Smooth muscle cell of the brain vasculature (primary cell): Measurements from ENCODE around the gene RGMB.
A peak's percentile ranks its signal among the peaks of the same experiment; 100 is the strongest.
"Not testable (repeated sequence)": the region's sequence is repeated elsewhere in the genome, so short reads cannot be mapped to it uniquely, and the experiment has no call there.

Experiments used
- DNase-seq: peaks from one replicate; pipeline ENCODE4 v3.0.0-alpha.2; 2012; ENCODE audit warnings: low read depth, low spot score

RGMB gene, protein sequence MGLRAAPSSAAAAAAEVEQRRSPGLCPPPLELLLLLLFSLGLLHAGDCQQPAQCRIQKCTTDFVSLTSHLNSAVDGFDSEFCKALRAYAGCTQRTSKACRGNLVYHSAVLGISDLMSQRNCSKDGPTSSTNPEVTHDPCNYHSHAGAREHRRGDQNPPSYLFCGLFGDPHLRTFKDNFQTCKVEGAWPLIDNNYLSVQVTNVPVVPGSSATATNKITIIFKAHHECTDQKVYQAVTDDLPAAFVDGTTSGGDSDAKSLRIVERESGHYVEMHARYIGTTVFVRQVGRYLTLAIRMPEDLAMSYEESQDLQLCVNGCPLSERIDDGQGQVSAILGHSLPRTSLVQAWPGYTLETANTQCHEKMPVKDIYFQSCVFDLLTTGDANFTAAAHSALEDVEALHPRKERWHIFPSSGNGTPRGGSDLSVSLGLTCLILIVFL

GRCh38 chr5:98773464-98774191 lies at the start of gene RGMB:
Gene RGMB (plus strand): TSS chr5:98773663. CDS start chr5:98774071, 408 bp downstream.
- peak; percentile 98 for DNase-seq

DNA sequence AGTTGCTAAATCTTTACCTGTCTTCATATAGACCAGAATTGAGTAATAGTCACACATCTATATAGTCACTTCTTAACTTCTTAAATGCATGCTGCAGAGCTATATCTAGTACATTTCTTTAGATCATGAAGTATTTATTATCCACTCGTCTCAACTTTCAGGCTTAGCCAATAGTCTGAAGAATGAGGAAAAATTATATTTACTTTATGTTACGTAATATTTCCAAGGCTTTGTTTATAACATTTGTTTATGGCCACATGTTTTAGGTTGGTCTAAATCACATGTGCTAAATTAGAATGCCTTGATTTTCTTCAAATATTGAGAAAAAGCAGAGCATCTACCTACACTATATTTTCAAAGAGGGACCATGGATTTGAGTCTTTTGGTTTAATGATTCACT lies 47.2 kb upstream of the RGMB start:
- DNase-seq, result no peak

GRCh38 chr5:98727686-98728085 lies 45.8 kb upstream of the RGMB start:
- no peak for DNase-seq

- DNase-seq, result no peak
Observed at GRCh38 chr5:98734646-98735045, 38.8 kb upstream of the RGMB start.

DNA sequence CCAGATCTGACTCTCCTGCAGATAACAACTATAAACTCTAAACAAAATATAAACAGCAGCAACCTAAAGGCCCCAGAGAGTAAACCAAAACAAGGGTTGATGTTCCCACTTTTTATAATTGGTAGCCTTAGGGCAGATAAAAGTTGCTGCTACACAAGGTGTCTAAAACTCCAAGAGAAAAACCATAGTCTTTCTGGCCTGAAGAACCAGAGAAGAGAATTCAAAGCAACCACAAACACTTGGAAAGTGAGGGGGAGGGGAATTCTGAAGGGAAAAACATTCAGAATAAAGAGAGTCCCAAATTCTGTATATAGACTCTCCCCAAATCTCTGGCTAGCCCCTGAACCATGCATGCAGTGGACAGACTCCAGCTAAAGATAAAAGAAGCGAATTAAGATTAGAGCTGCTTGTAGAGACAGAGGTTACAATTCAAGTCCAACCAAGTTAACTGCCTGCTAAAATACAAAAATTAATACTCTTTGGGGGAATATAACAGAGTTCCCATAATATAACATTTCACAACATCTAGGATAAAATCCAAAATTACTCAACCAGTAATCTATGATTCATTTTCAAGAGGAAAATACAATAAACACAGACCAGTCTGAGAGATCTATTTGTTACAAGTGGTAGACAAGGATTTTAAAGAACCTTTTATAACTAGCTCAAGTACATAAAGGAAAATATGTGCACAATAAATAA lies 37.5 kb upstream of the RGMB start:
- DNase-seq, result no peak

- no peak for DNase-seq
Observed at GRCh38 chr5:98736753-98737152, 36.7 kb upstream of the RGMB start.

- DNase-seq, result not testable (repeated sequence)
Observed at GRCh38 chr5:98737441-98737840, 36.0 kb upstream of the RGMB start.

DNA sequence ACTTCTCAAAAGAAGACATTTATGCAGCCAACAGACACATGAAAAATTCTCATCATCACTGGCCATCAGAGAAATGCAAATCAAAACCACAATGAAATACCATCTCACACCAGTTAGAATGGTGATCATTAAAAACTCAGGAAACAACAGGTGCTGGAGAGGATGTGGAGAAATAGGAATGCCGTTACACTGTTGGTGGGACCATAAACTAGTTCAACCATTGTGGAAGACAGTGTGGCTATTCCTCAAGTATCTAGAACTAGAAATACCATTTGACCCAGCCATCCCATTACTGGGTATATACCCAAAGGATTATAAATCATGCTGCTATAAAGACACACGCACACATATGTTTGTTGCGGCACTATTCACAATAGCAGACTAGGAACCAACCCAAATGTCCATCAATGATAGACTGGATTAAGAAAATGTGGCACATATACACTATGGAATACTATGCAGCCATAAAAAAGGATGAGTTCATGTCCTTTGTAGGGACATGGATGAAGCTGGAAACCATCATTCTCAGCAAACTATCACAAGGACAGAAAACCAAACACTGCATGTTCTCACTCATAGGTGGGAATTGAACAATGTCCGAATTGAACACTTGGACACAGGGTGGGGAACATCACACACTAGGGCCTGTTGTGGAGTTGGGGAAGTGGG lies 34.8 kb upstream of the RGMB start:
- DNase-seq, result not testable (repeated sequence)

GRCh38 chr5:98741926-98742325 lies 31.5 kb upstream of the RGMB start:
- DNase-seq, result no peak

- DNase-seq, result no peak
Observed at GRCh38 chr5:98742396-98743073, 30.9 kb upstream of the RGMB start.

GRCh38 chr5:98748259-98748658 lies 25.2 kb upstream of the RGMB start:
- not testable (repeated sequence) for DNase-seq

DNA sequence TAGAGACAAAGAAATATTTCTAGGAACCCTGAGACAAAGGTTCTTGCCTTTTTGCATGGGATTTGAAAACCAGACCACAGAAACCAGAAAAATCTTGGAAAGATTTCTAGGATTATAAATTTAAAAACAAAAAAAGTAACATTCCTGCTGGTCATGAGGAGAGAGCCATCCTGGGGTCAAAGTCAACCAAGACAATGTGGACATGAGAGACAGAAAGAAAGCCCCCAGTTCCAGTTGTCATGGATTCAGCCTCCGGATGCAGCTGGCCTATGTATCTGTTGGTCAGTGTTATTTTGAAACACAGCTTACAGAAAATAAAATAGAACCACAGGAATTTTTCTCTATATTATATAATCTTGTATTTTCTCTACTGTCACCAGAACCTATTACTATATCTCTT lies 24.4 kb upstream of the RGMB start:
- DNase-seq, result no peak

GRCh38 chr5:98750693-98751092 lies 22.8 kb upstream of the RGMB start:
- no peak for DNase-seq

DNA sequence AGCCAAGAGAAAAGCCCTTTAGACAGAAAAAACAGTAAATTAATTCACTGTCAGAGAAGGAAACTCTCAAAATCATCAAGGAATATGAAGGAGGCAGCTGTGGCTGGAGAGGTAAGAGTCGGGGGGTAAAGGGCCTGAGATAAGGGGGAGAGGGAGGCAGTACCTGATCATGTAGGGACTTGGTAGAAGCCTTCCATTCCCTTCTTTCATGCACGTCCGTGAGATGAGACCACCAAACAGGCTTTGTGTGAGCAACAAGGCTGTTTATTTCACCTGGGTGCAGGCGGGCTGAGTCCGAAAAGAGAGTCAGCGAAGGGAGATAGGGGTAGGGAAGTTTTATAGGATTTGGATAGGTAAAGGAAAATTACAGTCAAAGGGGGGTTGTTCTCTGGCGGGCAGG lies 21.1 kb upstream of the RGMB start:
- not testable (repeated sequence) for DNase-seq

- DNase-seq, result not testable (repeated sequence)
Observed at GRCh38 chr5:98752801-98753200, 20.7 kb upstream of the RGMB start.

DNA sequence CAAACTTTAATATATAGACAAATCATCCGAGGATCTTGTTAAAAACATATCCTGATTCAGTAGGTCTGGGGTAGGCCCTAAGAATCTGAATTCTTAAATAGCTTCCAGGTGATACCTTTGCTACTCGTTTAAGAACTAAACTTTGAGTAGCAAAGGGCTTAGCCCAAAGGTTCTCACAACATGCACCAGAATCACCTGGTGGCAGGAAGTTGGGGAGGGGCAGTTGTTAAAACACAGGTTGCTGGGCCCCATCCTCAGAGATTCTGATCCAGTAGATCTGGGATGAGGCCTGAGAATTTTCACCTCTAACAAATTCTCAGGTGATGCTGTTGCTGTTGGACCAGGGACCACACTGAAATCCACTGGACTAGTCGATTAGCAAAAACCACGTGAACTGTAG lies 20.0 kb upstream of the RGMB start:
- DNase-seq, result no peak

- peak; percentile 61 for DNase-seq
Observed at GRCh38 chr5:98755406-98755805, 18.1 kb upstream of the RGMB start.

DNA sequence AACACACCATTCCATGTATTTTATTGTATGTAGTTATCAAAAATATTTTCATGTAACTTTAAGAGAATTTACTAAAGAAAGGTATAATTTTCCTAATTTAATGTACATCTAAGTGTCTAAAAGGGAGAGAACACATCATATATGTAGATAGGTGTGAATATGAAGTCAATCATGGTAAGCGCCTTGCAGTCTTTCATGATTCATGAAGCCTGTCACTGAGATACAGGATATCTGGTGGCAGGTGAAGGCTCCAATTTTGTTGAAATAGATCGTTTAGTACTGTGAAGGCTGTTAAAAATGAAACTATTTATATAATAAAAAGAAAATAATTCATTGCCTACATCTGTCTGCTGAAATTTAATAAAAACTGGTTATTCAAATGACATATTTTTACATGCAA lies 15.5 kb upstream of the RGMB start:
- DNase-seq, result no peak

DNA sequence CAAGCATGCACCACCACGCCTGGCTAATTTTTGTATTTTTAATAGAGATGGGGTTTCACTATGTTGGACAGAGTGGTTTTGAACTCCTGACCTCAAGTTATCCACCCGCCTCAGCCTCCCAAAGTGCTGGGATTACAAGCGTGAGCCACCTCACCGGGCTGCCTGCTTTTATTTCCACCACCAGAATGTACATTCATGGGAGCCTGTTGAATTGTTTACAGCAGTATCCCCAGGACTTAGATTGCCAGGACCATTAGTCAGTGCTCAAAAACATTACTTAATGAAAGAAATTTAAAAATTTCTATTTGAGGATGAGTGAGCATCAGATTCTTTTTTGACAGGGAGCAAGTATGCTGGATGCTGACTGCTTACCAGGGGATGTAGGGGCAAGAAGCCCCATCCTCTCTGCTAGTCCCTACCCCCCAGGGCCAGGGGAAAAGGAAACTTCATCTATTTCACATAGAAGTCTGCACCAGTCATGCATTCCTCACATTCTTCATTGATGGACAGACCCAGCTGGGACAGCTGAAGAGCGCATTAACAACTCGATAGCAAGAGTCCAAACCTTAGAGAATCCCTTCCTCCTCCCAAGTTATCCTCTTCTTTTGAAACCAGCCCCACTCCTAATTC lies 10.3 kb upstream of the RGMB start:
- DNase-seq, result peak; percentile 40

DNA sequence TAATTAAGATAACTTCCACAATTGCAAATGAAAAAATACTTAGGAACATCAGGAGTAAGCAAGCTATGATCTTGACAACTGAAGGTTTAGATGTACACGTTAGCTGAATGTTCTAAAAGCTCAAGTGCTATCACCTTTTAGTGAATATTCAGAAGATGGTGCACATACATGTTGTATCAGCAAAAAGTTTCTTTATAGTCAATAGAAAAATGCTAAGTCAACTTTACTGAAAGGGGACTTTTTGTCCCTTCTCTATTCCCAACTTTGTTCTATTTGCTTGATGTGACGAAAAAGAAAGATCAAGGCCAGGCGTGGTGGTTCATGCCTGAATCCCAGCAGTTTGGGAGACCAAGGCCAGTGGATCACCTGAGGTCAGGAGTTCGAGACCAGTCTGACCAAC lies 7.6 kb upstream of the RGMB start:
- DNase-seq, result no peak

- DNase-seq, result no peak
Observed at GRCh38 chr5:98767581-98767980, 5.9 kb upstream of the RGMB start.
